Right atrium auricular region (tissue), 2 donors: ENCODE measurements around the gene CD6. TPM values are rescaled to one million over a fixed set of nuclear protein-coding genes. Genes with fewer than 3 reads are reported as not detected.

ENCODE experiments used
- DNase-seq: peaks from one replicate; pipeline ENCODE4 v3.0.0-alpha.2; 2019; ENCODE audit warnings: low spot score
- H3K27ac ChIP-seq, 2 donors: fragments of 200-600 bp; sonication (generic); 1 replicate in 1 of 2; 2 replicates in 1 of 2; pipeline ENCODE4 v1.5.1; 2016 to 2019
- H3K27me3 ChIP-seq, 2 donors: fragments of 200-600 bp; sonication (generic); one replicate each; pipeline versions ENCODE4 v1.5.1 to v1.6.0; 2017 to 2019
- H3K36me3 ChIP-seq: fragments of 200-600 bp; sonication (generic); one replicate; pipeline ENCODE4 v1.5.1; 2016
- H3K4me1 ChIP-seq, 2 donors: fragments of 200-600 bp; sonication (generic); one replicate each; pipeline versions ENCODE4 v1.5.1 to v1.6.0; 2017 to 2019
- H3K4me3 ChIP-seq, 2 donors: fragments of 200-600 bp; sonication (generic); 1 replicate in 1 of 2; 2 replicates in 1 of 2; pipeline ENCODE4 v1.5.1; 2017 to 2019; ENCODE audit warnings: mild to moderate bottlenecking in 1 of 2, moderate library complexity in 1 of 2
- H3K9me3 ChIP-seq, 2 donors: fragments of 200-600 bp; sonication (generic); one replicate each; pipeline ENCODE4 v1.5.1; 2019
- total RNA-seq, 2 donors: library from RNA; depleted of rRNA; stranded (reverse); fragments of >200 nt; gene quantifications; one replicate each; pipeline ENCODE4 v1.1.0, GENCODE V29; 2016
- TF ChIP-seq, protein P1 (sequence below), 2 donors: fragments of 200-600 bp; sonication (generic); IDR thresholded peaks; one replicate each; pipeline ENCODE4 v1.5.1; 2019; ENCODE audit warnings: antibody characterized with exemption in 2 of 2

Gene CD6
- total RNA-seq, 2 donors from 2014 or later = 0.48 to 0.79 TPM

DNA sequence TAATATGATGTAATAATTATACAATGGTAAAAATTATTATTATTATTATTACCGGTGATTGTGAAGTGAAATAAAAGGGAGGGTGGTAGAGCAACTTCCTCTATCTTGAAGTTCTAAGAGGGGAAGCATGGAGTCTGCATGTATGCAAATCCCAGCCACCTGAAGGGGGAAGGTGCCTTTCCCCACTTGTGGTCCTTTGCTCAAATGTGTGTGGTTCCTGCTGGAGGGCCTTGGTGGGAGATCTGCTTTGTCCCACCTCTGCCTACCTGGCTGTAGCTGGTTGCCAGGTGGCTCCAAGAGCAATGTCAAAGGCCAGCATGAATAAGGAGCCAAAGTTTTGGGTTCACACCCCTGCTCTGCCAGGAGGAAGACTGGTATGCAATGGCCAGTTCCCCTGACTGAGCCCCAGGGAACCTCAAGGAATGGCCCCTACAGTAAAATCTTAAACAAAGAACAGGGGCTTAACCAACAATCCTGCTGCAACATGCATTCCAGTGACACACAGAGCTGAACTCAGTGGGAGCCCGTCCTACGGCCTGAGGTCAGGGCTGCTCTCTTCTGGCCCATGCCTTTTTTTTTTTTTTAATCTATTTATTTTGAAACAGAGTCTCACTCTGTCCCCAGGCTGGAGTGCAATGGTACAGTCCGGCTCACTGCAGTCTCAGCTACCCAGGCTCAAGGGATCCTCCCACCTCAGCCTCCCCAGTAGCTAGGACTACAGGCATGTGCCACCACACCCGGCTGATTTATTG lies 38.7 kb upstream of the CD6 start:
- H3K4me1 ChIP-seq = peaks cover 0 to 6% of the 10 kb centered on the region in 2 donors
- no peak overlapping the region for H3K27ac ChIP-seq
- H3K4me3 ChIP-seq = no peak overlapping the region
- TF ChIP-seq, protein P1, sequence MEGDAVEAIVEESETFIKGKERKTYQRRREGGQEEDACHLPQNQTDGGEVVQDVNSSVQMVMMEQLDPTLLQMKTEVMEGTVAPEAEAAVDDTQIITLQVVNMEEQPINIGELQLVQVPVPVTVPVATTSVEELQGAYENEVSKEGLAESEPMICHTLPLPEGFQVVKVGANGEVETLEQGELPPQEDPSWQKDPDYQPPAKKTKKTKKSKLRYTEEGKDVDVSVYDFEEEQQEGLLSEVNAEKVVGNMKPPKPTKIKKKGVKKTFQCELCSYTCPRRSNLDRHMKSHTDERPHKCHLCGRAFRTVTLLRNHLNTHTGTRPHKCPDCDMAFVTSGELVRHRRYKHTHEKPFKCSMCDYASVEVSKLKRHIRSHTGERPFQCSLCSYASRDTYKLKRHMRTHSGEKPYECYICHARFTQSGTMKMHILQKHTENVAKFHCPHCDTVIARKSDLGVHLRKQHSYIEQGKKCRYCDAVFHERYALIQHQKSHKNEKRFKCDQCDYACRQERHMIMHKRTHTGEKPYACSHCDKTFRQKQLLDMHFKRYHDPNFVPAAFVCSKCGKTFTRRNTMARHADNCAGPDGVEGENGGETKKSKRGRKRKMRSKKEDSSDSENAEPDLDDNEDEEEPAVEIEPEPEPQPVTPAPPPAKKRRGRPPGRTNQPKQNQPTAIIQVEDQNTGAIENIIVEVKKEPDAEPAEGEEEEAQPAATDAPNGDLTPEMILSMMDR (IDR thresholded peaks at IDR 0.05) = no peak
- H3K27me3 ChIP-seq = no peaks in the 10 kb centered on the region
- H3K9me3 ChIP-seq = no peaks in the 10 kb centered on the region
- H3K36me3 ChIP-seq = no peaks in the 10 kb centered on the region
- DNase-seq = no peak

DNA sequence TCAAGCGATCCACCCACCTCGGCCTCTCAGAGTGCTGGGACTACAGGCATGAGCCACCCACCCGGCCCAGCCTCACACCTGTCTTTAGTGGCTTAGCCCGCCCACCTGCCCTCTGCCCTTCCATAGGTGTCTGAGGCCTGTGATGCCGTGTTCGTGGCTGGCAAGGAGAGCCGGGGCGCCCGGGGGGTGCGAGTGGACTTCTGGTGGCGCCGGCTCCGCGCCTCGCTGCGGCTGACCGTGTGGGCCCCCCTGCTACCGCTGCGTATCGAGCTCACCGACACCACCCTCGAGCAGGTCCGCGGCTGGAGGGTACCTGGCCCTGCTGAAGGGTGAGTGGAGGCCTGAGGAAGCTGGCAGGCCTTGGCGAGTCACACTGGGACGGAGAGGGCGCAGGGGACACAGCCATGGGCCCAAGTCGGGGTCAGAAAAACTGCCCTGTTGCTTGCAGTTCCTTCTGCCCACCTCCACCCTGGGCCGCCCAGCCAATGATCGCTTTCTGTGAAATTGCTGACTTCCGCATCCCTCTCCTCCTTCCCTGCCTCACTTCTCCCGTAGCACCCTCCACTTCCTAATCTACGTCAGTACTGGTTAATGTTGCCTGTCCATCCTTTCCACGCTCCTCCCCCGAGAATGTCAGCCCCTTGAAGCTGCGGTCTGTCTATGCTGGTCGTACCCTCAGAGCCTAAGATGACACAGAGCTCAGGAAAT lies 37.9 kb upstream of the CD6 start:
- Histone ChIP-seq H3K27ac (no peak overlapping the region), H3K27me3 (no peaks in the 10 kb centered on the region), H3K36me3 (no peaks in the 10 kb centered on the region), H3K9me3 (no peaks in the 10 kb centered on the region), H3K4me1 (peaks cover 0 to 6% of the 10 kb centered on the region in 2 donors), H3K4me3 (no peak overlapping the region)
- no peak for DNase-seq
- TF ChIP-seq, protein P1 (IDR thresholded peaks at IDR 0.05) = no peak

DNA sequence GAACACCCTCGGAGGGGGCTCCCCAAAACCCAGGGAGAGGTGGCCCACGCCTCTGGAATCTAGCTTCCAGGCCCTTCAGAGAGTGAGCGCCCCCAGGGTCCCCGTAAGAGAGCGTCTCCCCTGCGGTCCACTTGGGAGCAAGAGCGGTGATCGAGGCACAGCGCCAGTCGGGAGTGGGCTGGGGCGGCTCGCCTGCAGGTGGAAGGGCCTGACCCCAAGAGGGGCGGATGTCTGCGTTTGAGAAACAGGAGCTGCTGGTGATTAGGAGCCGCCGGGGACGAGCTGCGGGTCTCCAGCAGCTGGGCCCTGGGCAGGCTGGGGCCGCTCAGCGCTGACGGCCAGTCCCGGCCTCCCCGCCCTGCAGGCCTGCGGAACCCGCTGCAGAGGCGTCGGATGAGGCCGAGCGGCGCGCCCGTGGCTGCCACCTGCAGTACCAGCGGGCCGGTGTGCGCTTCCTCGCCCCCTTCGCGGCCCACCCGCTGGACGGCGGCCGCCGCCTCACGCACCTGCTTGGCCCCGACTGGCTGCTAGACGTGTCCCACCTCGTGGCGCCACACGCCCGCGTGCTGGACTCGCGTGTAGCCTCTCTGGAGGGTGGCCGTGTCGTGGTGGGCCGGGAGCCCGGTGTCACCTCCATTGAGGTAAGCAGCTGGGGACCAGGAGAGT lies 37.2 kb upstream of the CD6 start:
- no peaks in the 10 kb centered on the region for H3K27me3 ChIP-seq
- H3K27ac ChIP-seq = no peak overlapping the region
- peaks cover 0 to 6% of the 10 kb centered on the region in 2 donors for H3K4me1 ChIP-seq
- no peaks in the 10 kb centered on the region for H3K9me3 ChIP-seq
- no peak overlapping the region for H3K4me3 ChIP-seq
- peaks cover 1% of the 10 kb centered on the region for H3K36me3 ChIP-seq
- DNase-seq = no peak
- TF ChIP-seq, protein P1 (IDR thresholded peaks at IDR 0.05) = no peak

DNA sequence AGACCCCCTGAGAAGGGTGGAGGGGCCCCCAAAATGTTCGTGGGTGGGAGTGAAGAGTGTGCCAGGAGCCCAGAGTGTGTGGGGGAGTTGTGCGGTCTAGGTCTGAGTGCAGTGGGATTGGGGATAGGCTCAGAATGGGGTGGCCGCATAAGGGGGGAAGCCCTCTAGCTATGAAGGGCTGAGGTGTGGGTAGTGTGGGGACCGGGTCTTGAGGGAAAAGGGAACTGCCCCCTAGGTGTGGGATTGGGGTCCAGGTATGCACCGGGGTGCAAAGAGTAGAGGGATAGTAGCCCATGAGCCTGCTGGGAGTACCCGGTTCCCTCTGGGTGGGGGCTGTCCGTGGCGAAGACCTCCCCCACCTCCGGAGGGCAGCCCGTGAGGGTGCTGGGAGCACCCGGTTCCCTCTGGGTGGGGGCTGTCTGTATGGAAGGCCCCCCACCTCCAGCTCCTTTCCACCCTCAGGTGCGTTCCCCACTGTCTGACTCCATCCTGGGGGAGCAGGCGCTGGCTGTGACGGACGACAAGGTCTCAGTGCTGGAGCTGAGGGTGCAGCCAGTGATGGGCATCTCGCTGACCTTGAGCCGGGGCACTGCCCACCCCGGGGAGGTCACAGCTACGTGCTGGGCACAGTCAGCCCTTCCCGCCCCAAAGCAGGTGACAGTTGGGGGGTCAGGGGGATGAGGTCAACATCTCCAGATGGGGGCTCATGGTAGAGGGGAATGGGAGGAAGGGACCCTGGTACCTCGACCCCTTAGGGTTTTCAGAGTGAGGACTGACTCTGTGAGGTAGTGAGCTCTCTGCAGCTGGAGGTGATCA lies 36.5 kb upstream of the CD6 start:
- DNase-seq = no peak

More for the DNA sequence above, 36.5 kb upstream of the CD6 start:
- TF ChIP-seq, protein P1 (IDR thresholded peaks at IDR 0.05) = no peak
- H3K9me3 ChIP-seq = no peaks in the 10 kb centered on the region
- H3K4me1 ChIP-seq = peaks cover 0 to 6% of the 10 kb centered on the region in 2 donors
- no peak overlapping the region for H3K27ac ChIP-seq
- peaks cover 4% of the 10 kb centered on the region for H3K36me3 ChIP-seq
- H3K4me3 ChIP-seq = no peak overlapping the region
- H3K27me3 ChIP-seq = no peaks in the 10 kb centered on the region
